HG03565 (cell line): ENCODE results near the gene PCDHB10.
"Not testable (repeated sequence)": the region's sequence is repeated elsewhere in the genome, so short reads cannot be mapped to it uniquely, and the experiment has no call there.

Experiments
- ATAC-seq: cut with Tn5 transposase; IDR thresholded peaks from one replicate; pipeline ENCODE4 v1.9.1; 2021; ENCODE audit warnings: mild to moderate bottlenecking, moderate library complexity; ENCODE audit not compliant: unreplicated experiment

The PCDHB10 gene

GRCh38 chr5:141192110-141192725 is at the start of gene PCDHB10:
Gene PCDHB10, plus strand, starts transcription at chr5:141192353. Its CDS starts 200 bp downstream, at chr5:141192553.
- no peak for ATAC-seq

- ATAC-seq, result no peak
Measured at GRCh38 chr5:141149812-141150211, 42.3 kb upstream of the PCDHB10 start, which contains the start of gene PCDHB6. Gene PCDHB6, plus strand, starts transcription at chr5:141150057. Its CDS starts 201 bp downstream, at chr5:141150258.

GRCh38 chr5:141150224-141150992 is 41.7 kb upstream of the PCDHB10 start:
- ATAC-seq, result no peak

- no peak for ATAC-seq
Measured at GRCh38 chr5:141150993-141151325, 41.2 kb upstream of the PCDHB10 start.

- not testable (repeated sequence) for ATAC-seq
Measured at GRCh38 chr5:141151632-141152031, 40.5 kb upstream of the PCDHB10 start.

- ATAC-seq, result not testable (repeated sequence)
Measured at GRCh38 chr5:141152096-141152495, 40.1 kb upstream of the PCDHB10 start.

GRCh38 chr5:141155540-141156374 is 36.4 kb upstream of the PCDHB10 start:
- ATAC-seq, result no peak

GRCh38 chr5:141157356-141157755 is 34.8 kb upstream of the PCDHB10 start:
- ATAC-seq, result not testable (repeated sequence)

- not testable (repeated sequence) for ATAC-seq
Measured at GRCh38 chr5:141157901-141158300, 34.3 kb upstream of the PCDHB10 start.

GRCh38 chr5:141172381-141173204 is 19.6 kb upstream of the PCDHB10 start, which contains the start of gene PCDHB7:
Gene PCDHB7, plus strand, starts transcription at chr5:141172644. Its CDS starts 192 bp downstream, at chr5:141172836.
- no peak for ATAC-seq

- not testable (repeated sequence) for ATAC-seq
Measured at GRCh38 chr5:141174291-141175104, 17.7 kb upstream of the PCDHB10 start.

GRCh38 chr5:141175933-141176332 is 16.2 kb upstream of the PCDHB10 start:
- no peak for ATAC-seq

GRCh38 chr5:141177577-141178191 is 14.5 kb upstream of the PCDHB10 start, which contains the start of gene PCDHB8:
Gene PCDHB8, plus strand, starts transcription at chr5:141177790. Its CDS starts 245 bp downstream, at chr5:141178035.
- ATAC-seq, result not testable (repeated sequence)

GRCh38 chr5:141179371-141179770 is 12.8 kb upstream of the PCDHB10 start:
- not testable (repeated sequence) for ATAC-seq

- not testable (repeated sequence) for ATAC-seq
Measured at GRCh38 chr5:141179876-141180275, 12.3 kb upstream of the PCDHB10 start.

- no peak for ATAC-seq
Measured at GRCh38 chr5:141180313-141180712, 11.8 kb upstream of the PCDHB10 start.

- no peak for ATAC-seq
Measured at GRCh38 chr5:141182248-141182647, 9.9 kb upstream of the PCDHB10 start, which contains the start of gene PCDHB16. Gene PCDHB16, plus strand, starts transcription at chr5:141182387. Its CDS starts 173 bp downstream, at chr5:141182560.

- not testable (repeated sequence) for ATAC-seq
Measured at GRCh38 chr5:141184117-141184855, 7.9 kb upstream of the PCDHB10 start.
